ENCODE measurements around the gene SH3RF3.
"Not testable (repeated sequence)": the region's sequence is repeated elsewhere in the genome, so short reads cannot be mapped to it uniquely, and the experiment has no call there.

SH3RF3 gene

DNA sequence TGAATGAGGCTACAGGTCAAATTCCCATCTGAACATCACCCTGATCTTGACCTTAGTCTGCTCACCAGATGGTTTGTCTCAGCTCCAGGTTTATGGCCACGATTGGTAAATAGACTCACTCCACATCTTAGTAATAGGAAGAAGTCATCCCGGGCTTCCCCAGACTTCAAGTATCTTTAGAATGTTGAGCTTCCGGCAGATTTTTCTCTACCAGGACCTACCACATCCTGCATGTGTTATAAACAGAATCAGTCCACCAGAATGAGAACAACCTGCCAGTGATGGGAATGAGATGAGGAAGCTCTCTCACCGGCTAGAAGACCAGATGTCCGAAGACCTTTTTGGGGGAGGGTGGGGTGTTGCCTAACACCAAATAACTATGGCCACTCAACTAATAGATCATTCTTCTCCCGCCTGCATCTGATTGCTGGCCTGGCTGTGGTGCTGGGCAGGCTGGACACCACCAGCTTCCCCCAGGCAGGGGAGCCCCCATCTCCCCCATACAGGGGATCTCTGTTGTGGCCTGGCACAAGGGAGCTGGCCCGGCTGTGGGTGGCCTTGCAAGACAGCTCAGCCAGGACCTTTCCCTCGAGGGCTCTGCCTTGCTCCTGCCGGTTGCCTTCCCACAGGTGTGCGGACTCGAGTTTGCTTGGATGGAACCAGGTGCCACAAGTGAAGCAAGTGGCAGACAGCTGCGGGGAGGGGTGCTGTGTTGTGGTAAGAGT, 88.5 kb downstream of the SH3RF3 start:
- DNase-seq (ENCODE audit: low read depth, low spot score) = no peak

GRCh38 chr2:109218087-109218791, 89.2 kb downstream of the SH3RF3 start:
- DNase-seq (ENCODE audit: low read depth, low spot score) = no peak

GRCh38 chr2:109218792-109219126, 89.8 kb downstream of the SH3RF3 start:
- no peak for DNase-seq (ENCODE audit: low read depth, low spot score)

GRCh38 chr2:109220860-109221259, 91.9 kb downstream of the SH3RF3 start:
- no peak for DNase-seq (ENCODE audit: low read depth, low spot score)

DNA sequence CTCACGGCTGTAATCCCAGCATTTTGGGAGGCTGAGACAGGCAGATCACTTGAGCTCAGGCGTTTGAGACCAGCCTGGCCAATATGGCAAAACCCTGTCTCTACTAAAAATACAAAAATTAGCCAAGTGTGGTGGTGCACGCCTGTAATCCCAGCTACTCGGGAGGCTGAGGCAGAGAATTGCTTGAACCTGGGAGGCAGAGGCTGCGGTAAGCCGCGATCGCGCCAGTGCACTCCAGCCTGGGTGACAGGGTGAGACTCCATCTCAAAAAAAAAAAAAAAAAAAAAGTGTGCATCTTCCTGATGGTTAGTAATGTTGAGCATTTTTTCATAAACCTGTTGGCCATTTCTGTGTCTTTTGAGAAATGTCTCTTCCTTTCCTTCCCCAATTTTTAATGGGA, 92.3 kb downstream of the SH3RF3 start:
- DNase-seq (ENCODE audit: low read depth, low spot score) = not testable (repeated sequence)

DNA sequence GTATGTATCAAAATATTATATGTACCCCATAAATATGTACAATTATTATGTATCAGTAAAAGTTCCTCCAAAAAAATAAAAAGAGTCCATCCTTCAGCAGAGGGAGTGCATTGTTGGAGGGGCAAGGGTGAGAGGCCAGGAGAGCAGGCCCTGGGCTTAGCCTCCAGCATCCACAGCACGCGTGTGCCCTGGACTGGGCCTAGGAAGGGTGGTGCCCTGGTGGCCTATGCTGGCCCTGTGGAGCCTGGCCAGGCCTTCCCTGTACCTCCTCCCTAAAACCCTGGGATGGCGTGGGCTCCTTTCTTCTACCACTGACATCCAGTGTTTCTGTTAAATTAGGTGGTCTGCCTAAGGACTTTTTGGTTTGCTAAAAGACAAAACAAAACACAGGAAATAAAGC, 93.4 kb downstream of the SH3RF3 start:
- no peak for DNase-seq (ENCODE audit: low read depth, low spot score)

DNA sequence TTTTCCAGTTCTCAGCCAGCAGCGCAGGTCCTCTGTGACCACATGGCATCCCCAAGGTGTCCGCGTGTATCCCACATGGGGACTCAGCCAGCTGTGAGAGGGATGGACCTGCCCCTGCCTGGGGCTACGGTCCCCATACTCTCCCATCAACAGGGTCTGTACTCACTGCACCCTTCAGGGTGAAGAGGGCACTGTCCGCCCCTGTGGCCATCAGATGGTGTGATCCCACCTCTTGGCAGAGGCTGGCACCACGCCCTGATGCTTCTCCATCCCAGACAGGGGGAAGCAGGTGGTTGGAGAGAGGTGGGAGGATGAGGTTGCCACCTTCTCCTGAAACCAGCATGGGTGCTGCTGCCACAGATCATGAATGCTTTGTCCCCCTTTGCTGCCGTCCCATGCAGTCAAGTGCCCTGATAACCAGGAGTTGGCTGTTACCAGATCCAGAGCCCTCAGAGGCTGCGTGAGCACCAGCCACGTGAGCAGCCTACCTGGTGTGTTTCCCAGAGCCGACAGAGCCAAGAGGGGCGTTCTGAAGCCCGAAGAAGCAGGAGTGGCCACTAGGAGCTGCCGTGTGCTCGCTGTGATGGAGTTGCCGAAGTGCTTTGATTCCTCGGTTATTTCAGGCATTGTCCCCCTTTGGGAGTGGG, 93.9 kb downstream of the SH3RF3 start:
- DNase-seq (ENCODE audit: low read depth, low spot score) = no peak

- DNase-seq (ENCODE audit: low read depth, low spot score) = no peak
Measured at GRCh38 chr2:109223490-109223889, 94.5 kb downstream of the SH3RF3 start.

DNA sequence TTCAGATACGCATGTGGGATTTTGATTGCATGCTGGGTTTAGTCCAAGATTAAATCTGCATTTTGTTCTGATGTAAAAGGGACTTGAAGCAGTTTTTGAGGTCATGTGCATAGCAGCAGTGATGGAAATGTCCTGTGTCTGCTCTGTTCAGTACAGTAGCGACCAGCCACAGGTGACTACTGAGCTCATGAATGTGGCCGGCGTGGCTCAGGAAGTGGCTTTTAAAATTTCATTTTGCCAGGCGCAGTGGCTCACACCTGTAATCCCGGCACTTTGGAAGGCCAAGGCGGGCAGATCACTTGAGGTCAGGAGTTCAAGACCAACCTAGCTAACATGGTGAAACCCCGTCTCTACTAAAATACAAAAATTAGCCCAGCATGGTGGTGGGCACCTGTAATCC, 95.3 kb downstream of the SH3RF3 start:
- DNase-seq (ENCODE audit: low read depth, low spot score) = not testable (repeated sequence)

DNA sequence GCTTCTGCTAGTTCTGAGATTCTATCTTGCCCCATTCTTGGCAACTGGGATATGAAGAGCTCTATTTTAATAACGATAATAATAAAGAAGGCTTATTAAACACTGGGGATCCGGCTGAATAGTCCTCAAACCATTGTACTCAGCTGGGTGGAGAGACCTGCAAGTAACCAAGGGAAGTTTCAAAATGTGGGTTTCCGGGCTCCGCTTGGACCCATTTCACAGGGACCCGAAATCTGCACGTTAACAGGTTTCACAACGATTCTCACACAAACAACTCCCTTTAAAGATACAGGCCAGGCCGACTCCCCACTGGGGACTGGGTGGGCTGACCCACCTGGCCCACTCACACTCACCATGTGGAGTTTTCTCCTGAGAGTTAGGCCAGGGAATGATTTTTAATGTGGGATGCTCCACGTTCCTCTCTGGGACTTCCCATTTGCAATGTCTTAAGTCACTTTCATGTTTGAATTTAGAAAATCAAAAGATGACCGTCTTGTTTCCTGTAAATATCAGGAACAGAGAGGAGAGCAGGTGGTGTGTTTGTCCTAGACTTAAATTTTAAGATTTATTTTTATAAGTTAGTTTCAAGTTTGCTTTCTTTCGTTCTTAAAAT, 96.3 kb downstream of the SH3RF3 start:
- DNase-seq (ENCODE audit: low read depth, low spot score) = no peak

DNA sequence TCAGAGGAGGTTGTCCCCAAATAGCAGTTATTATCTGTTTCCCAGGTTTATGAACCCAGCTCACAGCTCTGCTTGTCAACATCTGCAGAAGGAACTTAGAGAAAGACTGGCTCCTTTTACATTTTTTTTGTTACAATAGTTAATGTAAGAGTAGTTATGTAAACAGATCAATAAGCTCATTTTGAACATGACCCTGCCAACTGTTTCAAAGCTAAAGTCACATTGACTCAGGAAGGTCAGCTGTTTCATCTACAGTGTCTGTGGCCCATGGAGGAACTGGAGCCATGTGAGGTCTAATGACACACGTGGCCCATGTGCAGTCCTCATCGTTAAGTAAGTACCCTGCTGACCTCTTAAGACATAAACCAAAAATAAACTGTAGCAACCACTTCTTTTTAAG, 97.1 kb downstream of the SH3RF3 start:
- no peak for DNase-seq (ENCODE audit: low read depth, low spot score)

GRCh38 chr2:109226622-109227021, 97.6 kb downstream of the SH3RF3 start:
- no peak for DNase-seq (ENCODE audit: low read depth, low spot score)

DNA sequence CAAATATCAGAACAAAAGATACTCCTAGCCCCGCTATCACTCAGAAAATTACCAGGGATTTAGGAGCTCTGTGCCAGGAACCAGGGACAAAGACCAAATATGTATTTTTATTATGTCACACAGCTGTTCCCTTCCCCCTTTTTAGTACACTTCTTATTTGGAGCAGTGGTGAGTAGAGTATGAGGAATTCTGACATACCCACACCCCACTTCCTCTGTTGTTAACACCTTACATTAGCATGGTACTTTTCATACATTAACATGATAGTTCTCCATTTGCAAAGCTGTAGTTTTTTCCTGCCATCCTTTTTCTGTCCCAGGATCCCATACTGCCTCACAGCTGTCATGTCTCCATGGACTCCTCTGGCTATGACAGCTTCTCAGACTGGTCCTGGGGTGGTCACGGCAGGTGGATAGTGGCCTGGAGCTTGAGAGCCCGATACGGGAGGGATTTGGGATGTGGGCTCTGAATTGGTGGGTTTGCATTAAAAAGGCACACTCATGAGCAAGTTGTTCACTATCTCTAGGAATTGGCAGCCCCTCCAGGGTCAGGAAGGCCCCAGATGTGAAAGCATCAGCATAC, 100.2 kb downstream of the SH3RF3 start:
- DNase-seq (ENCODE audit: low read depth, low spot score) = no peak

DNA sequence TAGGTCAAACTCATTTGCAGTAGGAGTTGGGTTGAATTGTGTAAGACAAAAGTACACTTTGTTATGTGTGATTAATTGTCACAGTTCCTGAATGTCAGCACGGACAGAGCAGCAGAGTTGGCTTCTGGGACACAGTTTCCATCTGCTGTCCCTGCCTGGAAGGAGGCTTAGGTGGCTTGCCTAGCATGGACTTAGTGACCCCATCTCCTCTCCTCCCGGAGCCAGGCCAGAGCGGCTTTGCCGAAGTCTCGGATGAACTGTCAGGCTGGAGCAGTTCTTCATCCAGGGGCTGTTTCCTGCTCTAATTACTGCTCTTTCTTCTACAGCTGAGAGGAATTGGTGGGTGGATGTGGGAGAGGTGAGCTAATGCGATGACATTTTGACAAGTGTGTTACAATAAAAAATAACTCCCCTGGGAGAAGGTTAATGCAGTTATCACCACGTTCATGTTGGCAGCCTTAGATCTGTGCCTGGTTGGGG, 102.0 kb downstream of the SH3RF3 start:
- DNase-seq (ENCODE audit: low read depth, low spot score) = no peak

DNA sequence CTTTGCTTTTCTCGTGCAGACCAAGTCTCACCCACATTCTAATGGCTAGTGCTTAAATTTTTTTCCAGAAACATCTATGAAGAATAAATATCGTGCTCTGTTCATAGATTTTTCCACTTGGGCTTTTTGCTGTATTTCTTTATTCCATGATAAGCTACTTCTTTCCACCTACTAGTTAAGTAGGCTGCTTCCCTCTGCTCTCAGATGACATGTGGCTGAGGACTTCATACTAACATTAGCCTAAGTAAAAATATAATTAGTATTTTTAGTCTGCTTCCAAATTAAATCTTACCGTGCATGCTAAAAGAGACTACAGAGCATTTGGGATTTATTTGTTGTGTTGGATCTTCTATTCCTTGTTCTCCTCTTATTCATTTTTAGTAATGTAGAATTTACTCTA, 102.4 kb downstream of the SH3RF3 start:
- no peak for DNase-seq (ENCODE audit: low read depth, low spot score)

DNA sequence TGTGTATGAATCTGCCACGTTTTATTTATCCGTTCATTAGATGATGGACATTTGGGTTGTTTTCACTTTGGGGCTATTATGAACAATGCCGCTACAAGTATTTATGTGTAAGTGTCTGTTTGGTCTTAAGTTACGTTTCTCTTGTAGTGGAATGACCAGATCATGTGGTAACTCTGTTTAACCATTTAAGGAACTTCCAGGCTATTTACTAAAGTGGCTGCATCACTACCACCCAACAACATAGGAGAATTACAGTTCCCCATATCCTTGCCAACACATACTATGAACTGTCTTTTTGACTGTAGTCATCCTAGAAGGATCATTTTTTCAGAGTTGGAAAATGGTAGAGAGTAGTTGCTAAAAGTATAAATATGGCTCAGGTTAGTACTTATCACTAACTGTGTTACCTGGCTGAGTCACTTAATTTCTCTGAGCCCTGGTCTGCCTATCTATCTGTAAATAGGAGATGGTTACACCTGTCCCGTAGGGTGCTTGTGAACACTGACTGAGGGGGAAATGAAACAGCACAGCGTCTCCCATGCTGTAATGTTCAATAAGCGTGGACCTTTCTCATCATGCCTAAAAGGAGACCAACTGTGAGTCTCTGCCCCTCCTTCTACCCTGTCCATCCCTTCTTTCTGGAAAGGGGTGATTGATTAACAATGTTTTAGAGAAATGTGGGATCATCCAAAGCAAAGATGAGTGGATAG, 103.1 kb downstream of the SH3RF3 start:
- no peak for DNase-seq (ENCODE audit: low read depth, low spot score)

DNA sequence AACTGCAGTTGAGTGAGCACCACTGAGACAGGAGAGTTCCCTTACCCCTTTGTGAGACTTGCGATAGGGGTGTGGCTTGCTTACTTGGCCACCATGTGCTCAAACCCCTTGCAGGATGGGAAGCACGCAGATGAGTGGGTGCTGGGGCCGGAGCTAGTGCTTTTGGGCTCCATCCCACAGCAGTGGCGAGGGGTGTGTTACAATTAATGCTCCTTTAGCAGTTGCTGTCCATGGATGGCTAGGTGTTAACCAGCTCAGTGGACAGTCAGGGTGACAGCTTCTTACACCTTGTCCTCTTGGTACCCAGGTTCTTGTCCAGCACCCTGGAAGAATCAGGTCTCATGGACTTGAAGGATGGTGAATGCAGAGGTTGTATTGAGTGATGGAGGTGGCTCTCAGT, 103.9 kb downstream of the SH3RF3 start:
- DNase-seq (ENCODE audit: low read depth, low spot score) = no peak

DNA sequence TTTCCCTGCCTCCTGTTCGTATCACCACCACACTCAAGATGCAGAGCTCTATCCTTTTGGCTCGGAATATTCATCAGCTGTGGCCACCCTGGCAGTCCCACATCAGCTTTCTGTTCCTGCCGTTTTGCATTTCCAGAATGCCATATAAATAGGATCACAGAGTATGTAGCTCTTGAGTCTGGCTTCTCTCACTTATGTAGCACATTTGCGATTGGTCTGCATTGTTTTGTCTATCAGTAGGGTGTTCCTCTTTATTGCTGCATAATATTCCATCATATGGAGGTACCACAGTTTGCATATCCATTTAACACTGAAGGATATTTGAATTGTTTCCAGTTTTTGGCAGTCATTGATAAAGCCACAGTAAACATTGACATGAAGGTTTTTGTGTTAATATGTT, 104.6 kb downstream of the SH3RF3 start:
- DNase-seq (ENCODE audit: low read depth, low spot score) = no peak

DNA sequence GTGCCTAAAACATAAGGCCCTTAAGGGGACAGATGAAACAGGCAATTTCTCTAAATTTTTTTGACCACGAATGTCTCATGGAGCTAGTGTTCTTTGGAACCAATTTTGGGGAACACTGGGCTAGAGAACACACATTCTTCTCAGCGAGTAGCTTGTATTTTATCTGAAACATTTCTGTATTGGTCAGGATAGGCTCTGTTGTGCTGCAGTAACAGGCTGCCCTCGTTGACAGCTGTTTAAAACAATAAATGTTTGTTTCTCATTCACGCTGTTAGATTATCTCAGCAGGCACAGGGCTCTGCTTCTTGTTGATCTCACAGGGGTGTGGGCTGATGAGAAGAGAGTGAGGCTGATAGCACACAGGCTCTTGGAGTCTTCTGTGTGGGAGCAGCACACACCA, 105.3 kb downstream of the SH3RF3 start:
- no peak for DNase-seq (ENCODE audit: low read depth, low spot score)

DNA sequence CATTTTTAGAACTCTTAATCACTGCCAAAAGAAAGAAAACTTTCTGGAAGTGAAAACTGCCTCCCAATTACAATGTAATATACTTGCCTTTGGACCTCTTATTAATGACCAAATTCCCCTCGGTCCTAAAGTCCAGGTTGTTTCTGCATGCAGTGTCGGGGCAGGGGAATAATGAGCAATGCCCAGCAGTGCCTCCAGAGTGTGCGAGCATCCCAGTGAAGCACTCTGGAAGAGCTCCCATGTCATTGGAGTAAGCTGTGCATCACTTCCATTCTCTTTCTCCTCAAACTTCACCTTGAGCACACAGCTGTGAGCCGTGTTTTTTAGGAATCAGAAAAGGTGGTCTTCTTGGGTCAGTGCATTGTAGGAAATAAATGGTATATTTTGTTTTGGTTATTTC, 107.1 kb downstream of the SH3RF3 start:
- DNase-seq (ENCODE audit: low read depth, low spot score) = no peak

GRCh38 chr2:109237792-109238191, 108.8 kb downstream of the SH3RF3 start:
- DNase-seq (ENCODE audit: low read depth, low spot score) = no peak
